NT2/D1 (cell line): ENCODE data around the gene ARL6IP5.

ENCODE experiments used
- DNase-seq: peaks from one replicate; pipeline ENCODE4 v3.0.0-alpha.2; 2011; ENCODE audit warnings: low read depth, low spot score
- H3K27me3 ChIP-seq: 2 replicates; pipeline ENCODE4 v1.6.0; 2011; ENCODE audit warnings: mild to moderate bottlenecking; ENCODE audit not compliant: insufficient read length, insufficient read depth
- H3K36me3 ChIP-seq: 2 replicates; pipeline ENCODE4 v1.6.1; 2011; ENCODE audit warnings: mild to moderate bottlenecking, low read length, mixed read lengths; ENCODE audit not compliant: insufficient read depth, insufficient read length
- H3K4me1 ChIP-seq: 2 replicates; pipeline ENCODE4 v1.5.1; 2011; ENCODE audit not compliant: insufficient read depth, insufficient read length
- H3K4me3 ChIP-seq: 2 replicates; pipeline ENCODE4 v1.5.1; 2011; ENCODE audit warnings: low read depth; ENCODE audit not compliant: insufficient read length
- H3K9ac ChIP-seq: 2 replicates; pipeline ENCODE4 v1.6.0; 2011; ENCODE audit warnings: low read depth; ENCODE audit not compliant: insufficient read length
- H3K9me3 ChIP-seq: 2 replicates; pipeline ENCODE4 v1.5.1; 2011; ENCODE audit warnings: mild to moderate bottlenecking, low read length; ENCODE audit not compliant: insufficient read depth
- SUZ12 ChIP-seq: IDR thresholded peaks from 2 replicates; pipeline ENCODE4 v1.6.1; 2011; ENCODE audit not compliant: insufficient read length, insufficient read depth; ENCODE audit errors: extremely low read depth
- YY1 ChIP-seq: IDR thresholded peaks from 2 replicates; pipeline ENCODE4 v1.6.1; 2011; ENCODE audit not compliant: insufficient read length, insufficient read depth
- ZNF274 ChIP-seq: IDR thresholded peaks from 2 replicates; pipeline ENCODE4 v1.6.1; 2011; ENCODE audit warnings: mild to moderate bottlenecking, low read depth, low read length

ARL6IP5 gene

GRCh38 chr3:69144631-69145245, 60.0 kb downstream of the ARL6IP5 start:
- peak; percentile 63 for DNase-seq
- no peak overlapping the region for H3K4me3 ChIP-seq
- no peaks in the 10 kb centered on the region for H3K36me3 ChIP-seq
- TF ChIP-seq ZNF274 (no peak), YY1 (no peak), SUZ12 (no peak)
- peaks cover 72% of the 10 kb centered on the region for H3K27me3 ChIP-seq
- no peak overlapping the region for H3K9ac ChIP-seq
- no peaks in the 10 kb centered on the region for H3K9me3 ChIP-seq
- peaks cover 6% of the 10 kb centered on the region for H3K4me1 ChIP-seq

- Histone ChIP-seq H3K27me3 (peaks cover 62% of the 10 kb centered on the region), H3K4me3 (no peak overlapping the region), H3K4me1 (peaks cover 6% of the 10 kb centered on the region), H3K9me3 (no peaks in the 10 kb centered on the region), H3K36me3 (no peaks in the 10 kb centered on the region), H3K9ac (no peak overlapping the region)
- DNase-seq = no peak
- TF ChIP-seq SUZ12 (no peak), YY1 (no peak), ZNF274 (no peak)
Measured at GRCh38 chr3:69145688-69146087, 61.0 kb downstream of the ARL6IP5 start.

- peaks cover 33% of the 10 kb centered on the region for H3K27me3 ChIP-seq
- H3K9ac ChIP-seq = no peak overlapping the region
- H3K4me3 ChIP-seq = no peak overlapping the region
- H3K9me3 ChIP-seq = no peaks in the 10 kb centered on the region
- no peaks in the 10 kb centered on the region for H3K36me3 ChIP-seq
- no peaks in the 10 kb centered on the region for H3K4me1 ChIP-seq
- DNase-seq = no peak
- TF ChIP-seq YY1 = no peak
- TF ChIP-seq SUZ12 = no peak
- TF ChIP-seq ZNF274 = no peak
Measured at GRCh38 chr3:69149586-69149985, 64.8 kb downstream of the ARL6IP5 start.
